PFSK-1 (cell line): Measurements from ENCODE around the gene C9orf43.

Source experiments
- POLR2AphosphoS5 ChIP-seq: IDR thresholded peaks from 2 replicates; pipeline ENCODE4 v1.6.1; 2012; ENCODE audit warnings: low read depth, mild to moderate bottlenecking, control low read depth, low read length, moderate library complexity
- SIN3A ChIP-seq: IDR thresholded peaks from 2 replicates; pipeline ENCODE4 v1.6.1; 2012; ENCODE audit warnings: mild to moderate bottlenecking, low read length, moderate library complexity, borderline replicate concordance; ENCODE audit not compliant: insufficient read depth
- TAF1 ChIP-seq: IDR thresholded peaks from 2 replicates; pipeline ENCODE4 v1.6.1; 2012; ENCODE audit warnings: low read length, control low read depth, borderline replicate concordance; ENCODE audit not compliant: insufficient read depth
- TF ChIP-seq, protein P1 (sequence below), 2 experiments: IDR thresholded peaks; 2 replicates each; pipeline versions ENCODE4 v1.6.1 to v1.8.0; 2011 to 2012; ENCODE audit warnings: low read depth in 2 of 2, low read length in 2 of 2, control low read depth in 1 of 2, inconsistent platforms in 1 of 2, mild to moderate bottlenecking in 1 of 2, moderate library complexity in 1 of 2; ENCODE audit not compliant: insufficient read depth in 1 of 2

- no peak for TF ChIP-seq SIN3A
- TF ChIP-seq, protein P1, sequence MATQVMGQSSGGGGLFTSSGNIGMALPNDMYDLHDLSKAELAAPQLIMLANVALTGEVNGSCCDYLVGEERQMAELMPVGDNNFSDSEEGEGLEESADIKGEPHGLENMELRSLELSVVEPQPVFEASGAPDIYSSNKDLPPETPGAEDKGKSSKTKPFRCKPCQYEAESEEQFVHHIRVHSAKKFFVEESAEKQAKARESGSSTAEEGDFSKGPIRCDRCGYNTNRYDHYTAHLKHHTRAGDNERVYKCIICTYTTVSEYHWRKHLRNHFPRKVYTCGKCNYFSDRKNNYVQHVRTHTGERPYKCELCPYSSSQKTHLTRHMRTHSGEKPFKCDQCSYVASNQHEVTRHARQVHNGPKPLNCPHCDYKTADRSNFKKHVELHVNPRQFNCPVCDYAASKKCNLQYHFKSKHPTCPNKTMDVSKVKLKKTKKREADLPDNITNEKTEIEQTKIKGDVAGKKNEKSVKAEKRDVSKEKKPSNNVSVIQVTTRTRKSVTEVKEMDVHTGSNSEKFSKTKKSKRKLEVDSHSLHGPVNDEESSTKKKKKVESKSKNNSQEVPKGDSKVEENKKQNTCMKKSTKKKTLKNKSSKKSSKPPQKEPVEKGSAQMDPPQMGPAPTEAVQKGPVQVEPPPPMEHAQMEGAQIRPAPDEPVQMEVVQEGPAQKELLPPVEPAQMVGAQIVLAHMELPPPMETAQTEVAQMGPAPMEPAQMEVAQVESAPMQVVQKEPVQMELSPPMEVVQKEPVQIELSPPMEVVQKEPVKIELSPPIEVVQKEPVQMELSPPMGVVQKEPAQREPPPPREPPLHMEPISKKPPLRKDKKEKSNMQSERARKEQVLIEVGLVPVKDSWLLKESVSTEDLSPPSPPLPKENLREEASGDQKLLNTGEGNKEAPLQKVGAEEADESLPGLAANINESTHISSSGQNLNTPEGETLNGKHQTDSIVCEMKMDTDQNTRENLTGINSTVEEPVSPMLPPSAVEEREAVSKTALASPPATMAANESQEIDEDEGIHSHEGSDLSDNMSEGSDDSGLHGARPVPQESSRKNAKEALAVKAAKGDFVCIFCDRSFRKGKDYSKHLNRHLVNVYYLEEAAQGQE (IDR thresholded peaks at IDR 0.05; ENCODE audit: insufficient read depth in 1 of 2, low read depth in 2 of 2, low read length in 2 of 2), result no peak
- no peak for TF ChIP-seq POLR2AphosphoS5
- TF ChIP-seq TAF1, result no peak
Measured at GRCh38 chr9:113369855-113370140, 40.7 kb upstream of the C9orf43 start.
